ENCODE results near the gene ADAM19. TPM values are rescaled to one million over a fixed set of nuclear protein-coding genes. Genes with fewer than 3 reads are reported as not detected.
"Not testable (repeated sequence)": the region's sequence is repeated elsewhere in the genome, so short reads cannot be mapped to it uniquely, and the experiment has no call there.

The ADAM19 gene
- total and polyA plus RNA-seq, 4 donors = 3.1 to 17.6 (median 12.9) TPM

- WGBS, 2 donors = 76 to 81% methylated on average over 8 of the region's 8 CpGs
- H3K9ac ChIP-seq (ENCODE audit: insufficient read depth in 1 of 2, low read length in 2 of 2) = no peak overlapping the region
- peaks cover 3 to 20% (median 11%) of the 10 kb centered on the region in 4 donors for H3K36me3 ChIP-seq (ENCODE audit: control insufficient read depth in 4 of 4, insufficient read depth in 4 of 4, low read length in 4 of 4)
- H3K27ac ChIP-seq (ENCODE audit: low read depth in 1 of 2, low read length in 1 of 2) = no peak overlapping the region
- no peak overlapping the region for H3K4me3 ChIP-seq
- no peaks in the 10 kb centered on the region for H3K27me3 ChIP-seq (ENCODE audit: control insufficient read depth in 3 of 3, insufficient read depth in 3 of 3, low read length in 2 of 3)
- no peaks in the 10 kb centered on the region for H3K9me3 ChIP-seq (ENCODE audit: control insufficient read depth in 4 of 4, insufficient read depth in 3 of 4, low read length in 3 of 4)
- ATAC-seq (ENCODE audit: insufficient read depth, low FRiP score) (no peak), DNase-seq (no peak)
- TF ChIP-seq CTCF (IDR thresholded peaks at IDR 0.05; ENCODE audit: control extremely low read depth, extremely low read depth) = no peak
- H3K4me1 ChIP-seq (ENCODE audit: control insufficient read depth in 5 of 5, insufficient read depth in 5 of 5, low read length in 5 of 5) = peaks cover 0 to 8% (median 0%) of the 10 kb centered on the region in 5 donors
Measured at GRCh38 chr5:157486221-157486681, 89.3 kb downstream of the ADAM19 start.

- peak overlapping the region in 1 of 2 donors; percentile 3 for H3K27ac ChIP-seq (ENCODE audit: low read depth in 1 of 2, low read length in 1 of 2)
- H3K36me3 ChIP-seq (ENCODE audit: control insufficient read depth in 4 of 4, insufficient read depth in 4 of 4, low read length in 4 of 4) = peaks cover 3 to 22% (median 11%) of the 10 kb centered on the region in 4 donors
Measured at GRCh38 chr5:157485811-157486210, 89.8 kb downstream of the ADAM19 start.

GRCh38 chr5:157485340-157485739 lies 90.2 kb downstream of the ADAM19 start:
- DNase-seq (no peak), ATAC-seq (ENCODE audit: insufficient read depth, low FRiP score) (no peak)
- H3K27me3 ChIP-seq (ENCODE audit: control insufficient read depth in 3 of 3, insufficient read depth in 3 of 3, low read length in 2 of 3) = no peaks in the 10 kb centered on the region
- peaks cover 0 to 8% (median 0%) of the 10 kb centered on the region in 5 donors for H3K4me1 ChIP-seq (ENCODE audit: control insufficient read depth in 5 of 5, insufficient read depth in 5 of 5, low read length in 5 of 5)
- H3K9me3 ChIP-seq (ENCODE audit: control insufficient read depth in 4 of 4, insufficient read depth in 3 of 4, low read length in 3 of 4) = no peaks in the 10 kb centered on the region
- H3K27ac ChIP-seq (ENCODE audit: low read depth in 1 of 2, low read length in 1 of 2) = peak overlapping the region in 1 of 2 donors; percentile 3
- H3K4me3 ChIP-seq = no peak overlapping the region
- TF ChIP-seq CTCF (IDR thresholded peaks at IDR 0.05; ENCODE audit: control extremely low read depth, extremely low read depth) = no peak
- no peak overlapping the region for H3K9ac ChIP-seq (ENCODE audit: insufficient read depth in 1 of 2, low read length in 2 of 2)
- 85 to 86% methylated on average over 2 of the region's 2 CpGs for WGBS, 2 donors
- H3K36me3 ChIP-seq (ENCODE audit: control insufficient read depth in 4 of 4, insufficient read depth in 4 of 4, low read length in 4 of 4) = peaks cover 3 to 24% (median 11%) of the 10 kb centered on the region in 4 donors

More at GRCh38 chr5:157485811-157486210, 89.8 kb downstream of the ADAM19 start:
- TF ChIP-seq CTCF (IDR thresholded peaks at IDR 0.05; ENCODE audit: control extremely low read depth, extremely low read depth) = no peak
- ATAC-seq (ENCODE audit: insufficient read depth, low FRiP score) (no peak), DNase-seq (no peak)
- no peak overlapping the region for H3K9ac ChIP-seq (ENCODE audit: insufficient read depth in 1 of 2, low read length in 2 of 2)
- H3K4me1 ChIP-seq (ENCODE audit: control insufficient read depth in 5 of 5, insufficient read depth in 5 of 5, low read length in 5 of 5) = peaks cover 0 to 8% (median 0%) of the 10 kb centered on the region in 5 donors
- H3K9me3 ChIP-seq (ENCODE audit: control insufficient read depth in 4 of 4, insufficient read depth in 3 of 4, low read length in 3 of 4) = no peaks in the 10 kb centered on the region
- H3K4me3 ChIP-seq = no peak overlapping the region
- WGBS, 2 donors = 95 to 96% methylated on average over 3 of the region's 3 CpGs
- no peaks in the 10 kb centered on the region for H3K27me3 ChIP-seq (ENCODE audit: control insufficient read depth in 3 of 3, insufficient read depth in 3 of 3, low read length in 2 of 3)

- Histone ChIP-seq H3K4me3 (no peak overlapping the region), H3K27me3 (ENCODE audit: control insufficient read depth in 3 of 3, insufficient read depth in 3 of 3, low read length in 2 of 3) (no peaks in the 10 kb centered on the region), H3K9ac (ENCODE audit: insufficient read depth in 1 of 2, low read length in 2 of 2) (no peak overlapping the region), H3K27ac (ENCODE audit: low read depth in 1 of 2, low read length in 1 of 2) (no peak overlapping the region), H3K36me3 (ENCODE audit: control insufficient read depth in 4 of 4, insufficient read depth in 4 of 4, low read length in 4 of 4) (peaks cover 0 to 25% (median 11%) of the 10 kb centered on the region in 4 donors), H3K4me1 (ENCODE audit: control insufficient read depth in 5 of 5, insufficient read depth in 5 of 5, low read length in 5 of 5) (peaks cover 0 to 8% (median 0%) of the 10 kb centered on the region in 5 donors), H3K9me3 (ENCODE audit: control insufficient read depth in 4 of 4, insufficient read depth in 3 of 4, low read length in 3 of 4) (no peaks in the 10 kb centered on the region)
- peak in 2 of 3 donors; percentile 42 to 66 for DNase-seq
- WGBS, 2 donors = 25 to 65% methylated on average over 5 of the region's 5 CpGs
- no peak for TF ChIP-seq CTCF (IDR thresholded peaks at IDR 0.05; ENCODE audit: control extremely low read depth, extremely low read depth)
- peak; percentile 70 for ATAC-seq (ENCODE audit: insufficient read depth, low FRiP score)
Measured at GRCh38 chr5:157484768-157485167, 90.8 kb downstream of the ADAM19 start.

GRCh38 chr5:157482702-157483101 lies 92.9 kb downstream of the ADAM19 start:
- 73 to 88% methylated on average over 2 of the region's 2 CpGs for WGBS, 2 donors
- not testable (repeated sequence) for DNase-seq; H3K9me3 ChIP-seq (ENCODE audit: control insufficient read depth in 4 of 4, insufficient read depth in 3 of 4, low read length in 3 of 4); H3K4me3 ChIP-seq; H3K27ac ChIP-seq (ENCODE audit: low read depth in 1 of 2, low read length in 1 of 2); ATAC-seq (ENCODE audit: insufficient read depth, low FRiP score); H3K4me1 ChIP-seq (ENCODE audit: control insufficient read depth in 5 of 5, insufficient read depth in 5 of 5, low read length in 5 of 5); H3K27me3 ChIP-seq (ENCODE audit: control insufficient read depth in 3 of 3, insufficient read depth in 3 of 3, low read length in 2 of 3); H3K9ac ChIP-seq (ENCODE audit: insufficient read depth in 1 of 2, low read length in 2 of 2)
- H3K36me3 ChIP-seq (ENCODE audit: control insufficient read depth in 4 of 4, insufficient read depth in 4 of 4, low read length in 4 of 4) = peaks cover 0 to 19% (median 5%) of the 10 kb centered on the region in 4 donors
